HAP-1 (cell line): Measurements from ENCODE around the gene SLC25A18.
"Not testable (repeated sequence)": the region's sequence is repeated elsewhere in the genome, so short reads cannot be mapped to it uniquely, and the experiment has no call there.

Experiments
- DNase-seq, 2 experiments: peaks; one replicate each; pipeline ENCODE4 v3.0.0-alpha.2; 2016 to 2020; ENCODE audit warnings: low spot score in 2 of 2
- H3K27me3 ChIP-seq: fragments of 250-450 bp; sonication (Bioruptor Pico); 2 replicates; pipeline ENCODE4 v1.5.1; 2020; ENCODE audit warnings: low read depth, mild to moderate bottlenecking, moderate library complexity
- H3K36me3 ChIP-seq: fragments of 250-450 bp; sonication (Bioruptor Pico); replicated peaks from 2 replicates; pipeline ENCODE4 v1.5.1; 2020; ENCODE audit warnings: mild to moderate bottlenecking
- H3K4me1 ChIP-seq: fragments of 250-450 bp; sonication (Bioruptor Pico); 2 replicates; pipeline ENCODE4 v1.5.1; 2020; ENCODE audit warnings: mild to moderate bottlenecking
- H3K4me3 ChIP-seq: fragments of 250-450 bp; sonication (Bioruptor Pico); 2 replicates; pipeline ENCODE4 v1.5.1; 2020; ENCODE audit warnings: mild to moderate bottlenecking, moderate library complexity
- H3K9me3 ChIP-seq: fragments of 250-450 bp; sonication (Bioruptor Pico); 2 replicates; pipeline ENCODE4 v1.5.1; 2020; ENCODE audit warnings: mild to moderate bottlenecking, moderate library complexity
- in situ Hi-C: fragments of 300-500 bp; cut with MboI; formaldehyde crosslinking; loops from 3 replicates; pipeline ENCODE4 v1.14.3; 2020; ENCODE audit warnings: low sequenced_read_pairs, inconsistent platforms, mixed read lengths

Gene SLC25A18

GRCh38 chr22:17636850-17637249, 73.6 kb downstream of the SLC25A18 start:
- in situ Hi-C loops, H3K4me3 ChIP-seq, H3K36me3 ChIP-seq, H3K4me1 ChIP-seq, H3K27me3 ChIP-seq, DNase-seq, H3K9me3 ChIP-seq: not testable (repeated sequence)

- in situ Hi-C loops = no loop called here
- H3K36me3 ChIP-seq = no peaks in the 10 kb centered on the region
- H3K4me1 ChIP-seq = peaks cover 6% of the 10 kb centered on the region; the same call in 1 of the 2 replicates
- no peaks in the 10 kb centered on the region for H3K27me3 ChIP-seq
- peak overlapping the region; percentile 78 for H3K4me3 ChIP-seq
- DNase-seq = no peak
- H3K9me3 ChIP-seq = no peaks in the 10 kb centered on the region; the same call in 1 of the 2 replicates
Measured at GRCh38 chr22:17637490-17638181, 74.3 kb downstream of the SLC25A18 start.

DNA sequence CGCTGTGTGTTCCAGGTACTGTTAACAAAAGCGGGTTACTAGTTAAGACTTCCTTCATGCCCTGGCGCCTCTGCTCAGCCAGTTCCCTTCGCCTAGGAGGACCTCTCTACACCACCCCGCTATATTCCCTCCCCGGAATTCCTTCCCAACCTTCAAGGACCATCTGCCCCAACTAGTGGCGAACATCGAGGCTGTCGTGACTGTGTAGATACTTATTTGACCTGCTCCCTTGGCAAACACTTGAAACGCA, 74.8 kb downstream of the SLC25A18 start:
- DNase-seq = no peak
- Histone ChIP-seq H3K4me1 (peaks cover 6% of the 10 kb centered on the region; the same call in 1 of the 2 replicates), H3K27me3 (no peaks in the 10 kb centered on the region), H3K9me3 (no peaks in the 10 kb centered on the region; the same call in 1 of the 2 replicates), H3K4me3 (peak overlapping the region; percentile 78), H3K36me3 (no peaks in the 10 kb centered on the region)
- in situ Hi-C loops = no loop called here

- Histone ChIP-seq H3K9me3 (no peaks in the 10 kb centered on the region; the same call in 1 of the 2 replicates), H3K4me1 (peaks cover 6% of the 10 kb centered on the region; the same call in 1 of the 2 replicates), H3K36me3 (no peaks in the 10 kb centered on the region), H3K27me3 (no peaks in the 10 kb centered on the region), H3K4me3 (peak within 1 kb of the TSS; percentile 78)
- in situ Hi-C loops = no loop called here
- DNase-seq = peak; percentile 85 to 92
Measured at GRCh38 chr22:17638432-17639246, 75.3 kb downstream of the SLC25A18 start, which contains the start of gene BCL2L13. Gene BCL2L13, plus strand, starts transcription at chr22:17638757. Its CDS starts 16,955 bp downstream, at chr22:17655712.

DNA sequence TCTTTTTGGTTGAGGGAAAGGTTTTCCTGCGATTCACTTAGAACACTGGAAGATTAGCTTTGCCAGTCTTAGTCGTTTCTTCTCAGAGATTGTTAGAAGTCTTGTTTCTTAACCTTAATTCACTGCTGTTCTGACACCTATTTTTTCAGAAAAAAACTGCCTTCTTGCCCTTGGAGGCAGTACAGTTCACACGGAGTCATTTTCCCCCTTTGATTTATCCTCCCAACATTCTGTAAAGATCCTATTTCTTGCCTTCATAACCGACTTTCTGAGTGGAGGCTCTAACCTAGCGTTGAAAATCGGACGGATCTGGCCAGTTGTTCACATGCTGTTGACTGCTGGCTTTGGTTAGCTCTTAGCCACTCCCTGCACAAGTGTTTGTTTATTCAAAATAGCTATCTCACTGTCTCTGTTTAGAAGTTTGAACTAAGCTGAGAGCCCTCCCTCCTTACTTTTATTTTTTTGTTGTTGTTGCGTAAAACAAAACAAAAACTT, 76.0 kb downstream of the SLC25A18 start:
- DNase-seq = peak; percentile 45 to 50
- in situ Hi-C loops = no loop called here

More for the DNA sequence above, 76.0 kb downstream of the SLC25A18 start:
- H3K4me1 ChIP-seq = peaks cover 6% of the 10 kb centered on the region; the same call in 1 of the 2 replicates
- no peaks in the 10 kb centered on the region for H3K36me3 ChIP-seq
- H3K9me3 ChIP-seq = no peaks in the 10 kb centered on the region; the same call in 1 of the 2 replicates
- H3K27me3 ChIP-seq = no peaks in the 10 kb centered on the region
- peak overlapping the region; percentile 78 for H3K4me3 ChIP-seq
